22Rv1 (cell line): ENCODE results near the gene ERAP2.
"Not testable (repeated sequence)": the region's sequence is repeated elsewhere in the genome, so short reads cannot be mapped to it uniquely, and the experiment has no call there.

ENCODE experiments used
- H3K27ac ChIP-seq: fragments of 450-650 bp; 2 replicates; pipeline ENCODE4 v1.5.1; 2017
- CTCF ChIP-seq: fragments of 450-650 bp; IDR thresholded peaks from 2 replicates; pipeline ENCODE4 v1.5.1; 2017; ENCODE audit warnings: mild to moderate bottlenecking
- ZFX ChIP-seq: fragments of 450-650 bp; IDR thresholded peaks from 2 replicates; pipeline ENCODE4 v1.6.1; 2017; ENCODE audit warnings: antibody characterized with exemption, borderline replicate concordance

Gene ERAP2

GRCh38 chr5:96839071-96839592 lies 37.2 kb upstream of the ERAP2 start:
- no peak overlapping the region for H3K27ac ChIP-seq
- no peak for TF ChIP-seq ZFX
- TF ChIP-seq CTCF: no peak

GRCh38 chr5:96841931-96842330 lies 34.4 kb upstream of the ERAP2 start:
- not testable (repeated sequence) for H3K27ac ChIP-seq

- no peak for TF ChIP-seq ZFX
- no peak for TF ChIP-seq CTCF
- no peak overlapping the region for H3K27ac ChIP-seq
Measured at GRCh38 chr5:96843140-96843539, 33.2 kb upstream of the ERAP2 start.

- no peak overlapping the region for H3K27ac ChIP-seq
- TF ChIP-seq CTCF (no peak), ZFX (no peak)
Measured at GRCh38 chr5:96844481-96844990, 31.8 kb upstream of the ERAP2 start.

GRCh38 chr5:96851312-96852062 lies 24.8 kb upstream of the ERAP2 start:
- no peak overlapping the region for H3K27ac ChIP-seq
- TF ChIP-seq CTCF: no peak

GRCh38 chr5:96852759-96853158 lies 23.5 kb upstream of the ERAP2 start:
- no peak overlapping the region for H3K27ac ChIP-seq
- TF ChIP-seq ZFX (no peak), CTCF (no peak)

GRCh38 chr5:96854067-96854466 lies 22.2 kb upstream of the ERAP2 start:
- TF ChIP-seq CTCF: no peak
- no peak for TF ChIP-seq ZFX
- H3K27ac ChIP-seq: no peak overlapping the region
